ENCODE data around the gene TRMT11. TPM values are rescaled to one million over a fixed set of nuclear protein-coding genes. Genes with fewer than 3 reads are reported as not detected.

Gene TRMT11
- total RNA-seq, 6 experiments from 2014 or later, result 12.8 to 20.7 (median 15.2) TPM

GRCh38 chr6:126047648-126048047 is 61.3 kb downstream of the TRMT11 start:
- Mint-ChIP-seq H3K9me3 (peaks cover 5% of the 10 kb centered on the region), H3K36me3 (ENCODE audit: low read depth) (peaks cover 29% of the 10 kb centered on the region), H3K4me1 (ENCODE audit: low read depth) (peaks cover 8% of the 10 kb centered on the region), H3K27ac (no peak overlapping the region), H3K27me3 (ENCODE audit: insufficient read depth) (no peaks in the 10 kb centered on the region), H3K4me3 (no peak overlapping the region)
- TF ChIP-seq CTCF (IDR thresholded peaks at IDR 0.05), result no peak
- DNase-seq, result no peak

GRCh38 chr6:126048635-126049034 is 62.3 kb downstream of the TRMT11 start:
- TF ChIP-seq CTCF (IDR thresholded peaks at IDR 0.05), result no peak
- H3K36me3 Mint-ChIP-seq (ENCODE audit: low read depth), result peaks cover 31% of the 10 kb centered on the region
- H3K27me3 Mint-ChIP-seq (ENCODE audit: insufficient read depth), result no peaks in the 10 kb centered on the region
- no peak overlapping the region for H3K4me3 Mint-ChIP-seq
- peaks cover 6% of the 10 kb centered on the region; the same call in 1 of the 2 replicates for H3K4me1 Mint-ChIP-seq (ENCODE audit: low read depth)
- H3K9me3 Mint-ChIP-seq, result peaks cover 5% of the 10 kb centered on the region
- no peak for DNase-seq
- no peak overlapping the region for H3K27ac Mint-ChIP-seq

DNA sequence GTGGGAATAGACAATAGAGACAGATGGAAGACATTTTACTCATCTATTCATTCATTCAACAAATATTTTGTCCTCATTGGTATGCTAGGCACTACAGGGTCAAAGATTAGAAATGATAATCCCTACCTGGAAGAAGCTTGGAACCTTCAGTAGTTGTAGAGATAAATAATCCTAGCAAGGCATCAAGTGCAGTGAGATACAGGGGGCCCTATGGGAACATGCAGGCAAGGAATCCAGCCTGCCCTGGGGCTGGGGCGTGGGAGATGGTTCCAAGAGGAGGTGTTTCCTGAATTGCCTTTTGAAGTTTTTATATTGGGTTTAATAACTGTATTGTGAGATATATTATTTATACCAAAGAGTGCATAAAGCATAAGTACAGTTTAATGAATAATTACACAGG is 64.5 kb downstream of the TRMT11 start:
- no peak overlapping the region for H3K27ac Mint-ChIP-seq
- no peak for TF ChIP-seq CTCF (IDR thresholded peaks at IDR 0.05)
- H3K9me3 Mint-ChIP-seq, result no peaks in the 10 kb centered on the region
- H3K4me3 Mint-ChIP-seq, result no peak overlapping the region
- peaks cover 6% of the 10 kb centered on the region; the same call in 1 of the 2 replicates for H3K4me1 Mint-ChIP-seq (ENCODE audit: low read depth)
- peaks cover 2% of the 10 kb centered on the region; the same call in 1 of the 2 replicates for H3K27me3 Mint-ChIP-seq (ENCODE audit: insufficient read depth)
- H3K36me3 Mint-ChIP-seq (ENCODE audit: low read depth), result peaks cover 26% of the 10 kb centered on the region
- no peak for DNase-seq

DNA sequence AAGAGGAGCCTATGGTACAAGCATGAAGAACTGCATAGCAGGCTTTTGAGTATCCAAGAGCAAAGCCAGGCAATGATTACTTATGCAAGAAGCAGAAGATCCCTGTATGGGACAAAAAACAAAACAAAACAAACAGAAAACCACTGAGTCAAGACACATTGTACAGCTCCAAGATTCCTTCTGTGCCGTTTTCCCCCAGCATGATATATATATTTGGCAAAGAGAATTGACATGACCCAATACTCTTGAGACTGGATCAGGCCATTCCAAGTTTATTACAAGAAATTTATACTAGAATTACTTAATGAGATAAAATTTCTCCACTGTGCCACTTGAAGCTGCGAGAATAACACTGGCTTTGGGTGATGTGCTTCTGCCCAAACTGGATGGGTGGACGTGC is 65.5 kb downstream of the TRMT11 start:
- no peak for DNase-seq
- Mint-ChIP-seq H3K4me1 (ENCODE audit: low read depth) (peaks cover 6% of the 10 kb centered on the region; the same call in 1 of the 2 replicates), H3K4me3 (no peak overlapping the region), H3K36me3 (ENCODE audit: low read depth) (peaks cover 26% of the 10 kb centered on the region), H3K27me3 (ENCODE audit: insufficient read depth) (peaks cover 2% of the 10 kb centered on the region; the same call in 1 of the 2 replicates), H3K27ac (no peak overlapping the region), H3K9me3 (no peaks in the 10 kb centered on the region)
- TF ChIP-seq CTCF (IDR thresholded peaks at IDR 0.05), result no peak

DNA sequence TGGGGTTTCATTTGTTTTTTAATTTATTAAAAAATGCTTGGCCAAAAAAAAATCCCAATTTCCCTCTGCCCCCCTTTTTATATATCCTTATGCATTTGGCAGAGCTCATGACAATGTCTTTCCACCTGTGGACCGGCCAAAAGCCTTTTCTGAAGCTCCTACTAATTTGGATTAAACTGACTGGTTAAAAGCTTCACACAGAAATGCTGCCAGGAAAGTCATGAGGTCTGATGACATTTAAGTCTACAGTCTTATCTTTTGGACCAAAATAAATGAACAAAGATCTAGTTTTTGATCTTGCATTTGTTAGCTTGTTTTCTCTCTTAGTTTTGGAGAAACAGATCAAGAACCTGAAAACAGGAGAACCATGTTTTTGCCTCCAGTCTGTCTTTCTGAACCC is 66.1 kb downstream of the TRMT11 start:
- Mint-ChIP-seq H3K36me3 (ENCODE audit: low read depth) (peaks cover 19% of the 10 kb centered on the region), H3K4me1 (ENCODE audit: low read depth) (peaks cover 6% of the 10 kb centered on the region; the same call in 1 of the 2 replicates)
- no peak for DNase-seq

More for the DNA sequence above, 66.1 kb downstream of the TRMT11 start:
- Mint-ChIP-seq H3K27me3 (ENCODE audit: insufficient read depth) (peaks cover 2% of the 10 kb centered on the region; the same call in 1 of the 2 replicates), H3K9me3 (no peaks in the 10 kb centered on the region), H3K4me3 (no peak overlapping the region), H3K27ac (no peak overlapping the region)
- TF ChIP-seq CTCF (IDR thresholded peaks at IDR 0.05), result no peak

Measured in HFFc6 (cell line).